Measurements from ENCODE around the gene RPL39. TPM values are rescaled to one million over a fixed set of nuclear protein-coding genes. Genes with fewer than 3 reads are reported as not detected.
"Not testable (repeated sequence)": the region's sequence is repeated elsewhere in the genome, so short reads cannot be mapped to it uniquely, and the experiment has no call there.

The RPL39 gene
- total RNA-seq, 4 donors from 2014 or later = 1,415 to 8,821 (median 6,699) TPM

DNA sequence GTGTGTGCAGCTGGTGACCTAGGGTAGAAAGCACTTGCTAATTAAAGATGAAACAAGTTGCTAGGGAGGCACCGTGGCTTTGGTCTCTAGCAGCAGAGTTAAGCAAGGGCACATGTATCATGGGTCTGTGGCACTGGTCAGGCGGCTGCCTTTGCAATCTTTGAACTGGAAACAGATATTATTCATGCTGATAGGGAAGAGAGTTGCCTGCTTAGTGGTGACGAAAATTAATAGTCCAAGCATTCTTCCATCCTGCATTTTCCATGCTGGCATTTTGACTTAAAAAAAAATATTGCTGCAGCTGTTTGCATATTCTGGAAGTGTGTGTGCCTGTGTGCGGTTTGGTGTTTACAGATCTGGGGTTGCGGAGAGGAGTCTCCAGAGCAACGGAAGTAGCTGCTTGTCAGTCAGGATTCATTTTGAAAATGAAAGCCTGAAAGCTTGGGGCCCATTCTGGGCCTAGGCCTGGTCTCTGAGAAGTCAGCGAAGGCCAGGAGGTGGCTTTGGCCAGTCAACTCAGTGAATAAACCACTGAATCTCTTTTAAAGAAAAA is 35.4 kb downstream of the RPL39 start:
- Histone ChIP-seq H3K27me3 (peaks cover 0 to 9% (median 0%) of the 10 kb centered on the region in 4 donors), H3K27ac (peak overlapping the region in 2 of 4 donors; percentile 48 to 65), H3K4me3 (no peak overlapping the region), H3K36me3 (no peaks in the 10 kb centered on the region), H3K9me3 (no peaks in the 10 kb centered on the region), H3K4me1 (peaks cover 0 to 29% (median 3%) of the 10 kb centered on the region in 3 donors)
- no peak for TF ChIP-seq CTCF (IDR thresholded peaks at IDR 0.05)
- TF ChIP-seq POLR2A (IDR thresholded peaks at IDR 0.05) = no peak
- no peak for DNase-seq
- intact Hi-C loops (cut with DNase I) = no loop called here
- WGBS, 2 donors = 64 to 75% methylated on average over 2 to 6 of the region's 7 CpGs

- H3K4me3 ChIP-seq = no peak overlapping the region
- intact Hi-C loops (cut with DNase I) = no loop called here
- WGBS, 2 donors = 22 to 35% methylated on average over 5 to 6 of the region's 8 CpGs
- no peaks in the 10 kb centered on the region for H3K27me3 ChIP-seq
- TF ChIP-seq POLR2A (IDR thresholded peaks at IDR 0.05) (no peak), CTCF (IDR thresholded peaks at IDR 0.05) (peak in 4 of 6 experiments; percentile 16 to 44 (median 34))
- no peak overlapping the region for H3K27ac ChIP-seq
- no peaks in the 10 kb centered on the region for H3K9me3 ChIP-seq
- peaks cover 0 to 22% (median 0%) of the 10 kb centered on the region in 3 donors for H3K4me1 ChIP-seq
- DNase-seq = no peak
- H3K36me3 ChIP-seq = no peaks in the 10 kb centered on the region
Measured at GRCh38 chrX:119753639-119754257, 37.7 kb downstream of the RPL39 start.

GRCh38 chrX:119753001-119753400 is 38.4 kb downstream of the RPL39 start:
- Histone ChIP-seq H3K4me1 (peaks cover 0 to 15% (median 0%) of the 10 kb centered on the region in 3 donors), H3K27ac (no peak overlapping the region), H3K27me3 (no peaks in the 10 kb centered on the region), H3K4me3 (no peak overlapping the region), H3K36me3 (no peaks in the 10 kb centered on the region), H3K9me3 (no peaks in the 10 kb centered on the region)
- no peak for DNase-seq
- intact Hi-C loops (cut with DNase I) = no loop called here
- TF ChIP-seq POLR2A (IDR thresholded peaks at IDR 0.05) (no peak), CTCF (IDR thresholded peaks at IDR 0.05) (no peak)
- WGBS, 2 donors = 90 to 91% methylated on average over 3 of the region's 3 CpGs

DNA sequence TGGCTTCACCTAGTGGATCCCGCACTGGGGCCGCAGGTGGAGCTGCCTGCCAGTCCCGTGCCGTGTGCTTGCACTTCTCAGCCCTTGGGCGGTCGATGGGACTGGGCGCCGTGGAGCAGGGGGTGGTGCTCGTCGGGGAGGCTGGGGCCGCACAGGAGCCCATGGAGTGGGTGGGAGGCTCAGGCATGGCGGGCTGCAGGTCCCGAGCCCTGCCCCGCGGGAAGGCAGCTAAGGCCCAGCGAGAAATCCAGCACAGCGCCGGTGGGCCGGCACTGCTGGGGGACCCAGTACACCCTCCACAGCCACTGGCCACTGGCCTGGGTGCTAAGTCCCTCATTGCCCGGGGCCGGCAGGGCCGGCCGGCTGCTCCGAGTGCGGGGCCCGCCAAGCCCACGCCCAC is 40.7 kb downstream of the RPL39 start:
- H3K27ac ChIP-seq; H3K4me3 ChIP-seq; H3K4me1 ChIP-seq; DNase-seq; intact Hi-C loops (cut with DNase I); H3K36me3 ChIP-seq; H3K27me3 ChIP-seq; H3K9me3 ChIP-seq: not testable (repeated sequence)
- no CpG with 5 or more reads among the region's 27 CpGs for WGBS, 2 donors

DNA sequence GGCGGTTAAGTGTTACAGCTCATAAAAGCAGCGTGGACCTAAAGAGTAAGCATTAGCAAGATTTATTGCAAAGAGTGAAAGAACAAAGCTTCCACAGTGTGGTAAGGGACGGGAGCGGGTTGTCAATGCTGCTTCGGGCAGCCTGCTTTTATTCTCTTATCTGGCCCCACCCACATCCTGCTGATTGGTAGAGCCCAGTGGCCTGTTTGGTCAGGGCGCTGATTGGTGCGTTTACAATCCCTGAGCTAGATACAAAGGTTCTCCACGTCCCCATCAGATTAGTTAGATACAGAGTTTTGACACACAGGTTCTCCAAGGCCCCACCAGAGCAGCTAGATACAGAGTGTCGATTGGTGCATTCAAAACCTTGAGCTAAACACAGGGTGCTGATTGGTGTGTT is 41.3 kb downstream of the RPL39 start:
- intact Hi-C loops (cut with DNase I) = not testable (repeated sequence)

GRCh38 chrX:119745283-119745848 is 46.1 kb downstream of the RPL39 start:
- Histone ChIP-seq H3K27me3 (no peaks in the 10 kb centered on the region), H3K36me3 (no peaks in the 10 kb centered on the region), H3K27ac (no peak overlapping the region), H3K4me1 (no peaks in the 10 kb centered on the region), H3K9me3 (no peaks in the 10 kb centered on the region), H3K4me3 (no peak overlapping the region)
- WGBS, 2 donors = 31 to 61% methylated on average over 4 of the region's 4 CpGs
- DNase-seq = no peak
- intact Hi-C loops (cut with DNase I) = no loop called here
- TF ChIP-seq POLR2A (IDR thresholded peaks at IDR 0.05) (no peak), CTCF (IDR thresholded peaks at IDR 0.05) (no peak)

More for the DNA sequence above, 41.3 kb downstream of the RPL39 start:
- H3K27ac ChIP-seq, H3K9me3 ChIP-seq, H3K4me3 ChIP-seq, H3K36me3 ChIP-seq, H3K4me1 ChIP-seq, H3K27me3 ChIP-seq, DNase-seq: not testable (repeated sequence)
- 65% methylated on average over 8 of the region's 9 CpGs; no CpG with 5 or more reads in 1 of the 2 donors for WGBS, 2 donors
